H1 (cell line): ENCODE data around the gene HPS3. TPM values are rescaled to one million over a fixed set of nuclear protein-coding genes. Genes with fewer than 3 reads are reported as not detected.

ENCODE experiments used
- CTCF ChIA-PET: fragments of 300-600 bp; sonication (Branson Sonifier 250); formaldehyde crosslinking; loops from one replicate; lab custom pipeline; 2021; ENCODE audit not compliant: partially characterized antibody; lab: Charles Lee
- POLR2A ChIA-PET: fragments of 300-600 bp; sonication (Branson Sonifier 250); formaldehyde crosslinking; loops from one replicate; lab custom pipeline; 2021; ENCODE audit warnings: inconsistent platforms; ENCODE audit not compliant: partially characterized antibody; lab: Charles Lee
- DNase-seq, 2 experiments: peaks; one replicate each; pipeline versions ENCODE4 v3.0.0 to v3.0.0-alpha.2; 2010 to 2022; ENCODE audit warnings: low spot score in 2 of 2, low read depth in 1 of 2, mixed read lengths in 1 of 2
- FAIRE-seq: peaks from 2 replicates; lab custom pipeline; 2011; peaks lifted over from hg19 to GRCh38; lab: Jason Lieb, UNC
- H2AFZ ChIP-seq: 2 replicates; pipeline ENCODE4 v1.8.1; 2012; ENCODE audit warnings: low read length, inconsistent platforms
- H2AK5ac ChIP-seq: 2 replicates; pipeline ENCODE4 v1.6.1; 2013; ENCODE audit warnings: low read depth, low read length
- H2BK120ac ChIP-seq: replicated peaks from 2 replicates; pipeline ENCODE3; 2013; ENCODE audit warnings: low read depth, low read length, inconsistent platforms
- H2BK12ac ChIP-seq: 2 replicates; pipeline ENCODE4 v1.6.1; 2013; ENCODE audit warnings: low read depth, low read length
- H2BK15ac ChIP-seq: 2 replicates; pipeline ENCODE4 v1.6.1; 2013; ENCODE audit warnings: low read length
- H2BK20ac ChIP-seq: 2 replicates; pipeline ENCODE4 v1.6.1; 2013; ENCODE audit warnings: low read length
- H2BK5ac ChIP-seq: 2 replicates; pipeline ENCODE4 v1.6.1; 2013; ENCODE audit warnings: low read depth, low read length
- H3K14ac ChIP-seq: 2 replicates; pipeline ENCODE4 v1.6.1; 2013; ENCODE audit warnings: inconsistent platforms; ENCODE audit not compliant: insufficient read length
- H3K18ac ChIP-seq: 2 replicates; pipeline ENCODE4 v1.6.1; 2013; ENCODE audit warnings: low read length; ENCODE audit errors: extremely low read depth
- H3K23ac ChIP-seq: 2 replicates; pipeline ENCODE4 v1.6.1; 2013; ENCODE audit warnings: inconsistent platforms; ENCODE audit not compliant: insufficient read length
- H3K23me2 ChIP-seq: 2 replicates; pipeline ENCODE4 v1.6.1; 2013; ENCODE audit warnings: low read depth, low read length
- H3K27ac ChIP-seq: 2 replicates; pipeline ENCODE4 v1.6.1; 2011; ENCODE audit warnings: low read depth, low read length, inconsistent platforms
- H3K27me3 ChIP-seq, 4 experiments: replicated peaks in 1 of 4; 1 replicate in 1 of 4; 2 replicates in 3 of 4; pipeline versions ENCODE4 v1.6.1 to v1.8.1; 2011 to 2013; ENCODE audit warnings: low read length in 3 of 4, mild to moderate bottlenecking in 3 of 4, inconsistent platforms in 2 of 4, mixed read lengths in 2 of 4, moderate library complexity in 1 of 4; ENCODE audit not compliant: control insufficient read depth in 3 of 4, insufficient read depth in 3 of 4; ENCODE audit errors: extremely low read depth in 1 of 4
- H3K36me3 ChIP-seq, 4 experiments: 2 replicates each; pipeline versions ENCODE4 v1.6.1 to v1.8.1; 2011 to 2013; ENCODE audit warnings: mild to moderate bottlenecking in 4 of 4, low read length in 3 of 4, moderate library complexity in 2 of 4, control low read depth in 1 of 4, inconsistent platforms in 1 of 4; ENCODE audit not compliant: insufficient read depth in 4 of 4, control insufficient read depth in 2 of 4
- H3K4ac ChIP-seq: replicated peaks from 2 replicates; pipeline ENCODE3; 2013; ENCODE audit warnings: low read length, low read depth, mixed read lengths, inconsistent platforms; ENCODE audit not compliant: insufficient read length
- H3K4me1 ChIP-seq, 4 experiments: replicated peaks in 1 of 4; 1 replicate in 1 of 4; 2 replicates in 3 of 4; pipeline versions ENCODE4 v1.6.1 to v1.8.1; 2011 to 2013; ENCODE audit warnings: low read length in 3 of 4, inconsistent platforms in 2 of 4, mixed read lengths in 1 of 4; ENCODE audit not compliant: insufficient read depth in 4 of 4, control insufficient read depth in 3 of 4
- H3K4me2 ChIP-seq, 2 experiments: 2 replicates each; pipeline versions ENCODE4 v1.6.1 to v1.8.1; 2011 to 2013; ENCODE audit warnings: low read depth in 2 of 2, low read length in 2 of 2, control low read depth in 1 of 2, inconsistent platforms in 1 of 2, mild to moderate bottlenecking in 1 of 2; ENCODE audit not compliant: insufficient read depth in 1 of 2
- H3K4me3 ChIP-seq, 4 experiments: fragments of 200-600, 300-600 bp in 1 of 4; sonication (generic), shearing (Covaris generic), sonication (Bioruptor Twin) in 1 of 4; 2 replicates each; pipeline versions ENCODE4 v1.5.1 to v1.8.1; 2011 to 2016; ENCODE audit warnings: low read length in 4 of 4, low read depth in 3 of 4, control low read depth in 2 of 4, inconsistent platforms in 2 of 4, mild to moderate bottlenecking in 2 of 4, mixed read lengths in 1 of 4, moderate library complexity in 1 of 4; ENCODE audit not compliant: insufficient read depth in 2 of 4; ENCODE audit errors: extremely low read depth in 1 of 4
- H3K56ac ChIP-seq: replicated peaks from 2 replicates; pipeline ENCODE3; 2013; ENCODE audit warnings: low read depth, mild to moderate bottlenecking, mixed read lengths, low read length, inconsistent platforms; ENCODE audit not compliant: insufficient read length
- H3K79me1 ChIP-seq: 2 replicates; pipeline ENCODE4 v1.6.1; 2013; ENCODE audit warnings: low read depth, low read length, control low read depth
- H3K79me2 ChIP-seq, 2 experiments: 2 replicates each; pipeline versions ENCODE4 v1.6.1 to v1.8.1; 2012 to 2013; ENCODE audit warnings: low read length in 2 of 2, mild to moderate bottlenecking in 2 of 2, inconsistent platforms in 1 of 2; ENCODE audit not compliant: insufficient read depth in 2 of 2, control insufficient read depth in 1 of 2
- H3K9ac ChIP-seq, 4 experiments: replicated peaks in 1 of 4; 1 replicate in 1 of 4; 2 replicates in 3 of 4; pipeline versions ENCODE4 v1.6.1 to v1.8.1; 2011 to 2013; ENCODE audit warnings: low read depth in 3 of 4, low read length in 3 of 4, control low read depth in 2 of 4, mild to moderate bottlenecking in 2 of 4, moderate library complexity in 2 of 4, inconsistent platforms in 1 of 4; ENCODE audit errors: extremely low read depth in 1 of 4
- H3K9me3 ChIP-seq, 2 experiments: 2 replicates each; pipeline versions ENCODE4 v1.6.1 to v1.8.1; 2012 to 2013; ENCODE audit warnings: mild to moderate bottlenecking in 2 of 2, moderate library complexity in 2 of 2, control low read depth in 1 of 2, inconsistent platforms in 1 of 2, low read depth in 1 of 2, low read length in 1 of 2, mixed read lengths in 1 of 2; ENCODE audit not compliant: insufficient read depth in 2 of 2
- H4K20me1 ChIP-seq, 2 experiments: replicated peaks in 1 of 2; 2 replicates each; pipeline versions ENCODE3 to v1.8.1; 2011 to 2013; ENCODE audit warnings: inconsistent platforms in 2 of 2, low read length in 2 of 2, mild to moderate bottlenecking in 1 of 2; ENCODE audit not compliant: insufficient read depth in 2 of 2, control insufficient read depth in 1 of 2
- H4K5ac ChIP-seq: 2 replicates; pipeline ENCODE4 v1.6.1; 2013; ENCODE audit warnings: low read length, low read depth, mixed read lengths, inconsistent platforms; ENCODE audit not compliant: insufficient read length
- H4K8ac ChIP-seq: 2 replicates; pipeline ENCODE4 v1.8.0; 2013; ENCODE audit warnings: mild to moderate bottlenecking, moderate library complexity, low read length, inconsistent platforms; ENCODE audit not compliant: insufficient read depth; ENCODE audit errors: extremely low read depth
- H4K91ac ChIP-seq: replicated peaks from 2 replicates; pipeline ENCODE3; 2013; ENCODE audit warnings: low read length, mixed read lengths, inconsistent platforms; ENCODE audit not compliant: insufficient read length
- ASH2L ChIP-seq: fragments of 200-600, 300-600 bp; sonication (generic); IDR thresholded peaks from one replicate; pipeline ENCODE4 v1.7.1; 2017; ENCODE audit warnings: low read length
- CBX5 ChIP-seq: fragments of 300-800, 300-1000 bp; sonication (generic); IDR thresholded peaks from 2 replicates; pipeline ENCODE4 v1.7.1; 2016; ENCODE audit warnings: antibody characterized with exemption, low read length, low read depth
- SIRT6 ChIP-seq: IDR thresholded peaks from one replicate; pipeline ENCODE4 v1.7.1; 2012; ENCODE audit warnings: low read length, inconsistent platforms
- SP1 ChIP-seq: IDR thresholded peaks from 2 replicates; pipeline ENCODE4 v1.6.1; 2011; ENCODE audit warnings: low read depth, low read length
- WGBS, 2 experiments: shearing (Covaris generic) in 1 of 2; methylation state at CpG; one replicate each; pipeline versions ENCODE4 v1.1.6 to v1.1.7; 2013 to 2015; ENCODE audit warnings: low lambda C conversion rate in 2 of 2, mixed read lengths in 2 of 2, inconsistent platforms in 1 of 2, low coverage in 1 of 2, missing lambda C conversion rate in 1 of 2; ENCODE audit not compliant: insufficient replicate concordance in 2 of 2, insufficient coverage in 1 of 2, insufficient read length in 1 of 2; ENCODE audit errors: extremely low coverage in 1 of 2, missing lambda C conversion rate in 1 of 2; 5-methylcytosine and 5-hydroxymethylcytosine counted together
- polyA plus RNA-seq, 7 experiments: library from polyadenylated mRNA; depleted of rRNA in 3 of 7; stranded (reverse) in 5 of 7; unstranded in 2 of 7; fragments of >200 nt in 5 of 7; fragments of 200-250 nt in 2 of 7; gene quantifications; 1 replicate in 5 of 7; 2 replicates in 1 of 7; 4 replicates in 1 of 7; pipeline versions ENCODE4 v1.2.1 to v1.2.3, GENCODE V29; 2011 to 2013; ENCODE audit warnings: missing spikeins in 2 of 7, mixed read lengths in 2 of 7
- total RNA-seq: library from RNA; stranded (reverse); fragmentation: NEBNext Ultra II Directional; extraction: Animal tissue kit (Norgen Biotek cat#: 25700); gene quantifications from 2 replicates; pipeline ENCODE4 v1.2.1, GENCODE V29; 2021
- TF ChIP-seq, protein P1 (sequence below): IDR thresholded peaks from 2 replicates; pipeline ENCODE4 v1.6.1; 2011; ENCODE audit warnings: low read length, improper control_type of control experiment

HPS3 gene
- total and polyA plus RNA-seq, 2 of the 8 experiments (the other 6 are each of a cell fraction or from before 2014, with no cell fraction given) = 23.7 to 48.7 TPM

DNA sequence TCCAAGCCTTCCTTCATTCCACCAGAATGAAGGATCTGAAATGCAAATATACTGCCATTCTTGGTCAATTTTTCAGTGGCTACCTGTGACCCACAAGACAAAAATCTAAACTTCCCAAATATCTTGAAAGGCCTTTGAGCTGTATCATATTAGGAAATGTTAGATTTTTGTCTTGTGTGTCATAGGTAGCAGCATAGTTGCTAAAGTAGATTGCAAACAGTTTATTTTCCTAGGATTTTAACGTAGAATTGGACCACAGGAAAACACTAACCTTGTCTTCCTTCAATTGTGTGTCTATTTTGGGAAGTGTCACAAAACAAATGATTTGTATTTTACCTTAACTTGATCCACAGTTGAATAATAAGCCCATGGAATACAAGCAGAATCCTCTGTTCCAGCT, 49.8 kb downstream of the HPS3 start:
- POLR2A ChIA-PET = interaction anchor here (0.7 to 2.1 kb wide), 3 partner anchors 16 to 20 kb away, joined by 3 to 6 read pairs (median 5); no protein-coding TSS in a partner anchor
- H2AFZ ChIP-seq = no peak overlapping the region

More for the DNA sequence above, 49.8 kb downstream of the HPS3 start:
- Histone ChIP-seq H3K27ac (no peak overlapping the region), H4K5ac (no peak overlapping the region), H3K79me1 (no peaks in the 10 kb centered on the region), H3K9ac (no peak overlapping the region), H3K23ac (no peak overlapping the region), H3K14ac (no peak overlapping the region), H3K9me3 (peaks cover 5 to 10% of the 10 kb centered on the region in 2 experiments; a peak in 3 of 4 replicates), H4K8ac (no peak overlapping the region), H2BK5ac (no peak overlapping the region; the same call in 1 of the 2 replicates), H3K79me2 (no peaks in the 10 kb centered on the region), H3K4ac (no peak overlapping the region), H2BK20ac (no peak overlapping the region), H3K18ac (no peak overlapping the region), H3K4me2 (no peak overlapping the region), H3K23me2 (no peaks in the 10 kb centered on the region; the same call in 1 of the 2 replicates), H2BK12ac (no peak overlapping the region), H2AK5ac (no peak overlapping the region), H3K56ac (no peak overlapping the region), H4K91ac (no peak overlapping the region), H4K20me1 (no peaks in the 10 kb centered on the region), H2BK15ac (no peak overlapping the region), H2BK120ac (no peak overlapping the region), H3K27me3 (no peaks in the 10 kb centered on the region), H3K36me3 (peaks cover 0 to 35% (median 11%) of the 10 kb centered on the region in 4 experiments; a peak in 3 of 8 replicates), H3K4me1 (no peaks in the 10 kb centered on the region), H3K4me3 (no peak overlapping the region)
- DNase-seq (no peak), FAIRE-seq (no peak)
- 74% methylated on average over 1 of the region's 1 CpG; no CpG with 5 or more reads in 1 of the 2 experiments for WGBS, 2 experiments
- TF ChIP-seq SIRT6 (no peak), SP1 (no peak), ASH2L (no peak), CBX5 (no peak)
- TF ChIP-seq, protein P1, sequence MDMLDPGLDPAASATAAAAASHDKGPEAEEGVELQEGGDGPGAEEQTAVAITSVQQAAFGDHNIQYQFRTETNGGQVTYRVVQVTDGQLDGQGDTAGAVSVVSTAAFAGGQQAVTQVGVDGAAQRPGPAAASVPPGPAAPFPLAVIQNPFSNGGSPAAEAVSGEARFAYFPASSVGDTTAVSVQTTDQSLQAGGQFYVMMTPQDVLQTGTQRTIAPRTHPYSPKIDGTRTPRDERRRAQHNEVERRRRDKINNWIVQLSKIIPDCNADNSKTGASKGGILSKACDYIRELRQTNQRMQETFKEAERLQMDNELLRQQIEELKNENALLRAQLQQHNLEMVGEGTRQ = no peak
- CTCF ChIA-PET = interaction anchor here (0.6 to 1.3 kb wide), 2 partner anchors 59 to 559 kb away, joined by 3 to 5 read pairs; no protein-coding TSS in a partner anchor
